K562 (cell line): ENCODE results near the gene PARD3B. TPM values are rescaled to one million over a fixed set of nuclear protein-coding genes. Genes with fewer than 3 reads are reported as not detected.

Experiments
- ATAC-seq: fragments of 200-7000 bp; cut with Tn5 transposase; 3 replicates; pipeline ENCODE4 v1.9.1; 2020; ENCODE audit warnings: moderate library complexity
- BruUV-seq: library from RNA; stranded (reverse); fragments of 400-500 nt; replicated peaks from 2 replicates; lab custom pipeline; 2021; lab: Mats Ljungman, UMichigan
- CTCF ChIA-PET: fragments of 300-600 bp; formaldehyde crosslinking; extraction: SDS; loops from one replicate; lab custom pipeline; 2021; ENCODE audit warnings: low intra/inter-chr PET ratio; lab: Yijun Ruan, JAX
- POLR2A ChIA-PET: fragments of 300-600, 350-650 bp; sonication (Branson Sonifier 250); formaldehyde crosslinking; extraction: SDS; loops from one replicate; lab custom pipeline; 2021; ENCODE audit warnings: antibody characterized with exemption, inconsistent platforms; lab: Yijun Ruan, JAX
- DNase-seq, 4 experiments: peaks; one replicate each; pipeline versions ENCODE4 v3.0.0 to v3.0.0-alpha.2; 2011 to 2018; ENCODE audit warnings: low spot score in 3 of 4, mixed read lengths in 3 of 4; ENCODE audit errors: extremely low read depth in 1 of 4
- FAIRE-seq: peaks from 2 replicates; lab custom pipeline; 2011; peaks lifted over from hg19 to GRCh38; lab: Jason Lieb, UNC
- H2AFZ ChIP-seq: 2 replicates; pipeline ENCODE4 v1.6.0; 2011; ENCODE audit warnings: low read depth, low read length, control low read depth, inconsistent platforms
- H3K27ac ChIP-seq: fragments of 200-600 bp; 3 replicates; pipeline ENCODE4 v1.8.0; 2011; ENCODE audit warnings: low read depth, mild to moderate bottlenecking, control low read depth, inconsistent platforms, low read length, moderate library complexity, mixed read lengths; ENCODE audit errors: extremely low read depth
- H3K27me3 ChIP-seq, 2 experiments: fragments of 300-600 bp in 1 of 2; 2 replicates in 1 of 2; 3 replicates in 1 of 2; pipeline versions ENCODE4 v1.6.0 to v1.8.0; 2011; ENCODE audit warnings: inconsistent platforms in 2 of 2, low read length in 2 of 2, mild to moderate bottlenecking in 1 of 2, mixed read lengths in 1 of 2, moderate library complexity in 1 of 2; ENCODE audit not compliant: control insufficient read depth in 2 of 2, insufficient read depth in 2 of 2
- H3K36me3 ChIP-seq: fragments of 300-600 bp; 3 replicates; pipeline ENCODE4 v1.8.0; 2011; ENCODE audit warnings: mild to moderate bottlenecking, low read length, inconsistent platforms; ENCODE audit not compliant: control insufficient read depth, insufficient read depth
- H3K4me1 ChIP-seq, 2 experiments: fragments of 200-600 bp in 1 of 2; replicated peaks in 1 of 2; 2 replicates in 1 of 2; 3 replicates in 1 of 2; pipeline versions ENCODE4 v1.5.1 to v1.8.0; 2011; ENCODE audit warnings: inconsistent platforms in 2 of 2, low read length in 2 of 2, mild to moderate bottlenecking in 1 of 2, mixed read lengths in 1 of 2, moderate library complexity in 1 of 2; ENCODE audit not compliant: control insufficient read depth in 2 of 2, insufficient read depth in 2 of 2
- H3K4me2 ChIP-seq: 2 replicates; pipeline ENCODE4 v1.6.1; 2011; ENCODE audit warnings: low read length, control low read depth, inconsistent platforms, mixed read lengths; ENCODE audit not compliant: insufficient read depth
- H3K4me3 ChIP-seq: fragments of 200-600 bp; sonication (generic), shearing (Covaris generic); 2 replicates; pipeline ENCODE4 v1.5.1; 2016; ENCODE audit warnings: control low read depth, inconsistent platforms
- H3K79me2 ChIP-seq: fragments of 200-600 bp; 3 replicates; pipeline ENCODE4 v1.8.0; 2011; ENCODE audit warnings: low read length, inconsistent platforms; ENCODE audit not compliant: control insufficient read depth, insufficient read depth
- H3K9ac ChIP-seq, 2 experiments: 2 replicates each; pipeline versions ENCODE4 v1.6.0 to v1.6.1; 2011; ENCODE audit warnings: low read depth in 2 of 2, low read length in 2 of 2, control low read depth in 1 of 2, inconsistent platforms in 1 of 2, mild to moderate bottlenecking in 1 of 2, mixed read lengths in 1 of 2; ENCODE audit not compliant: insufficient read depth in 1 of 2
- H3K9me1 ChIP-seq: one replicate; pipeline ENCODE4 v1.6.0; 2011; ENCODE audit warnings: inconsistent platforms, mild to moderate bottlenecking, low read length, moderate library complexity; ENCODE audit not compliant: control insufficient read depth, insufficient read depth
- H3K9me3 ChIP-seq: replicated peaks from 2 replicates; pipeline ENCODE4 v1.5.1; 2011; ENCODE audit warnings: low read depth, low read length, inconsistent platforms; ENCODE audit not compliant: control insufficient read depth, insufficient read depth
- H4K20me1 ChIP-seq: replicated peaks from 2 replicates; pipeline ENCODE4 v1.6.1; 2011; ENCODE audit warnings: low read length, inconsistent platforms, mixed read lengths; ENCODE audit not compliant: control insufficient read depth, insufficient read depth
- BCL6 ChIP-seq: fragments of 250-450 bp; sonication (Bioruptor Pico); IDR thresholded peaks from 2 replicates; pipeline ENCODE4 v1.4.0; 2020
- CSDE1 ChIP-seq, 2 experiments: fragments of 450-650 bp; IDR thresholded peaks; 2 replicates each; pipeline ENCODE4 v1.6.1; 2016; ENCODE audit warnings: mild to moderate bottlenecking in 1 of 2
- ETS2 ChIP-seq: IDR thresholded peaks from 2 replicates; pipeline ENCODE4 v1.6.1; 2016; ENCODE audit warnings: borderline replicate concordance, missing genetic modification characterization, mild to moderate bottlenecking, moderate library complexity, missing compliant biosample characterization; ENCODE audit not compliant: poor library complexity, severe bottlenecking
- HIVEP1 ChIP-seq: fragments of 250-450 bp; sonication (Bioruptor Pico); IDR thresholded peaks from 2 replicates; pipeline ENCODE4 v1.4.0; 2020; ENCODE audit warnings: mild to moderate bottlenecking
- HNRNPH1 ChIP-seq: fragments of 200-400 bp; formaldehyde crosslinking; optimal IDR thresholded peaks from 2 replicates; pipeline ENCODE3; 2017; ENCODE audit warnings: low read depth, mild to moderate bottlenecking, low read length, moderate library complexity
- KLF13 ChIP-seq: fragments of 450-650 bp; IDR thresholded peaks from 2 replicates; pipeline ENCODE4 v1.6.1; 2016; ENCODE audit warnings: missing genetic modification characterization, low read depth, mild to moderate bottlenecking, missing compliant biosample characterization, moderate library complexity, borderline replicate concordance
- MAFG ChIP-seq: fragments of 450-650 bp; conservative IDR thresholded peaks from 2 replicates; pipeline ENCODE4 v1.6.1; 2016; ENCODE audit warnings: missing genetic modification characterization, missing compliant biosample characterization
- PHF20 ChIP-seq: fragments of 450-650 bp; IDR thresholded peaks from 2 replicates; pipeline ENCODE4 v1.6.1; 2018; ENCODE audit not compliant: partially characterized antibody
- PML ChIP-seq: IDR thresholded peaks from 2 replicates; pipeline ENCODE4 v1.6.1; 2012; ENCODE audit warnings: low read length, inconsistent platforms
- SMARCB1 ChIP-seq: IDR thresholded peaks from 2 replicates; pipeline ENCODE4 v1.6.1; 2011; ENCODE audit warnings: improper control_type of control experiment, low read depth; ENCODE audit not compliant: insufficient read length
- TGIF2 ChIP-seq: sonication (generic); formaldehyde crosslinking; IDR thresholded peaks from 2 replicates; pipeline ENCODE4 v1.8.1; 2022; ENCODE audit warnings: mild to moderate bottlenecking, missing genetic modification reagents, moderate library complexity
- THRAP3 ChIP-seq: fragments of 450-650 bp; IDR thresholded peaks from 2 replicates; pipeline ENCODE4 v1.6.1; 2016; ENCODE audit warnings: mild to moderate bottlenecking, inconsistent platforms, borderline replicate concordance
- XRCC4 ChIP-seq: IDR thresholded peaks from one replicate; pipeline ENCODE4 v1.6.1; 2011; ENCODE audit not compliant: insufficient read depth, insufficient read length; ENCODE audit errors: extremely low read depth
- ZNF444 ChIP-seq: fragments of 250-450 bp; sonication (Bioruptor Pico); IDR thresholded peaks from 2 replicates; pipeline ENCODE4 v1.4.0; 2020; ENCODE audit warnings: mild to moderate bottlenecking, moderate library complexity
- ZNF76 ChIP-seq: fragments of 250-450 bp; sonication (Bioruptor Pico); IDR thresholded peaks from 2 replicates; pipeline ENCODE4 v1.4.0; 2020; ENCODE audit warnings: mild to moderate bottlenecking, moderate library complexity, borderline replicate concordance
- WGBS: fragments of 100-300 bp; shearing (Covaris generic); methylation state at CpG from one replicate; pipeline ENCODE4 v1.1.6; 2016; ENCODE audit warnings: low coverage, mixed read lengths; ENCODE audit not compliant: insufficient coverage; ENCODE audit errors: missing lambda C conversion rate; 5-methylcytosine and 5-hydroxymethylcytosine counted together
- in situ Hi-C: fragments of 300-500 bp; cut with MboI; formaldehyde crosslinking; loops from 4 replicates; pipeline ENCODE4 v1.15.0; 2018; ENCODE audit warnings: inconsistent platforms, mixed read lengths
- intact Hi-C: fragments of 100-400 bp; cut with micrococcal nuclease; formaldehyde crosslinking; loops from 2 replicates; pipeline ENCODE4 v1.14.2; 2022
- polyA plus RNA-seq, 8 experiments: library from polyadenylated mRNA; depleted of rRNA in 4 of 8; stranded (reverse) in 5 of 8; unstranded in 3 of 8; fragments of >200 nt; fragmentation: Nextera tagmentation in 2 of 8; fragmentation: Illumina TruSeq in 1 of 8; extraction: Ambion mirVana in 2 of 8; extraction: Trizol in 1 of 8; gene quantifications; 2 replicates each; pipeline versions ENCODE4 v1.2.1 to v1.2.3, GENCODE V29; 2011 to 2014; ENCODE audit warnings: inconsistent platforms in 1 of 8, missing spikeins in 1 of 8
- total RNA-seq, 7 experiments: library from RNA; depleted of rRNA in 6 of 7; stranded (reverse); fragments of >200 nt in 6 of 7; fragmentation: Illumina TruSeq in 2 of 7; extraction: Trizol in 2 of 7; gene quantifications; 2 replicates each; pipeline versions ENCODE4 v1.2.1 to v1.2.3, GENCODE V29; 2011 to 2021; ENCODE audit warnings: low replicate concordance in 1 of 7
- TF ChIP-seq, protein P1 (sequence below): fragments of 450-650 bp; IDR thresholded peaks from 2 replicates; pipeline ENCODE4 v1.6.1; 2016
- TF ChIP-seq, protein P2 (sequence below): sonication (generic); formaldehyde crosslinking; IDR thresholded peaks from 2 replicates; pipeline ENCODE4 v1.8.0; 2022; ENCODE audit warnings: missing genetic modification reagents, mild to moderate bottlenecking, borderline replicate concordance
- TF ChIP-seq, protein P3 (sequence below): sonication (generic); formaldehyde crosslinking; IDR thresholded peaks from 2 replicates; pipeline ENCODE4 v1.8.1; 2022; ENCODE audit warnings: missing genetic modification reagents

The PARD3B gene
- total and polyA plus RNA-seq, 9 of the 15 experiments (the other 6 are each of a cell fraction or from before 2014, with no cell fraction given): 0.15 to 3.0 (median 1.1) TPM

DNA sequence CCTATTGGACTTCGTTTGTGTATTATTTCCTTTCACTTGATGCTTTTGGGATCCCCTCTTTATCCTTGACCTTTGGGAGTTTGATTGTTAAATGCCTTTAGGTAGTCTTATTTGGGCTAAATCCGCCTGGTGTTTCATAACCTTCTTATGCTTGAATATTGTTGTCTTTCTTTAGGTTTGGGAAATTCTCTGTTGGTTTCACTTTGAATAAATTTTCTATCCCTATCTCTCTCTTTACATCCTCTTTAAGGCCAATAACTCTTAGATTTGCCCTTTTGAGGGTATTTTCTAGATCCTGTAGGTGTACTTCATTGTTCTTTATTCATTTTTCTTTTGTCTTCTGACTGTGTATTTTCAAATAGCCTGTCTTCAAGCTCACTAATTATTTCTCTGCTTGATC, 354.7 kb downstream of the PARD3B start:
- Histone ChIP-seq H3K27ac (no peak overlapping the region), H3K9me3 (no peaks in the 10 kb centered on the region), H3K79me2 (no peaks in the 10 kb centered on the region), H3K4me2 (no peak overlapping the region), H2AFZ (no peak overlapping the region), H3K9ac (no peak overlapping the region), H3K4me1 (no peaks in the 10 kb centered on the region; a peak in 1 of 5 replicates), H3K9me1 (no peaks in the 10 kb centered on the region), H3K36me3 (no peaks in the 10 kb centered on the region), H4K20me1 (no peaks in the 10 kb centered on the region), H3K4me3 (no peak overlapping the region), H3K27me3 (no peaks in the 10 kb centered on the region)
- TF ChIP-seq, protein P1, sequence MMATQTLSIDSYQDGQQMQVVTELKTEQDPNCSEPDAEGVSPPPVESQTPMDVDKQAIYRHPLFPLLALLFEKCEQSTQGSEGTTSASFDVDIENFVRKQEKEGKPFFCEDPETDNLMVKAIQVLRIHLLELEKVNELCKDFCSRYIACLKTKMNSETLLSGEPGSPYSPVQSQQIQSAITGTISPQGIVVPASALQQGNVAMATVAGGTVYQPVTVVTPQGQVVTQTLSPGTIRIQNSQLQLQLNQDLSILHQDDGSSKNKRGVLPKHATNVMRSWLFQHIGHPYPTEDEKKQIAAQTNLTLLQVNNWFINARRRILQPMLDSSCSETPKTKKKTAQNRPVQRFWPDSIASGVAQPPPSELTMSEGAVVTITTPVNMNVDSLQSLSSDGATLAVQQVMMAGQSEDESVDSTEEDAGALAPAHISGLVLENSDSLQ: no peak
- TF ChIP-seq KLF13 (no peak), XRCC4 (no peak), THRAP3 (no peak), ETS2 (tag) (no peak), CSDE1 (IDR thresholded peaks at IDR 0.05) (no peak), PHF20 (no peak), MAFG (tag) (no peak), BCL6 (CRISPR knock-in tag) (no peak), SMARCB1 (no peak), HIVEP1 (CRISPR knock-in tag) (no peak), HNRNPH1 (no peak), TGIF2 (CRISPR knock-in tag) (no peak), ZNF444 (CRISPR knock-in tag) (no peak), PML (no peak), ZNF76 (CRISPR knock-in tag) (no peak)
- TF ChIP-seq, protein P2, sequence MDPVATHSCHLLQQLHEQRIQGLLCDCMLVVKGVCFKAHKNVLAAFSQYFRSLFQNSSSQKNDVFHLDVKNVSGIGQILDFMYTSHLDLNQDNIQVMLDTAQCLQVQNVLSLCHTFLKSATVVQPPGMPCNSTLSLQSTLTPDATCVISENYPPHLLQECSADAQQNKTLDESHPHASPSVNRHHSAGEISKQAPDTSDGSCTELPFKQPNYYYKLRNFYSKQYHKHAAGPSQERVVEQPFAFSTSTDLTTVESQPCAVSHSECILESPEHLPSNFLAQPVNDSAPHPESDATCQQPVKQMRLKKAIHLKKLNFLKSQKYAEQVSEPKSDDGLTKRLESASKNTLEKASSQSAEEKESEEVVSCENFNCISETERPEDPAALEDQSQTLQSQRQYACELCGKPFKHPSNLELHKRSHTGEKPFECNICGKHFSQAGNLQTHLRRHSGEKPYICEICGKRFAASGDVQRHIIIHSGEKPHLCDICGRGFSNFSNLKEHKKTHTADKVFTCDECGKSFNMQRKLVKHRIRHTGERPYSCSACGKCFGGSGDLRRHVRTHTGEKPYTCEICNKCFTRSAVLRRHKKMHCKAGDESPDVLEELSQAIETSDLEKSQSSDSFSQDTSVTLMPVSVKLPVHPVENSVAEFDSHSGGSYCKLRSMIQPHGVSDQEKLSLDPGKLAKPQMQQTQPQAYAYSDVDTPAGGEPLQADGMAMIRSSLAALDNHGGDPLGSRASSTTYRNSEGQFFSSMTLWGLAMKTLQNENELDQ (CRISPR knock-in tag): no peak
- TF ChIP-seq, protein P3, sequence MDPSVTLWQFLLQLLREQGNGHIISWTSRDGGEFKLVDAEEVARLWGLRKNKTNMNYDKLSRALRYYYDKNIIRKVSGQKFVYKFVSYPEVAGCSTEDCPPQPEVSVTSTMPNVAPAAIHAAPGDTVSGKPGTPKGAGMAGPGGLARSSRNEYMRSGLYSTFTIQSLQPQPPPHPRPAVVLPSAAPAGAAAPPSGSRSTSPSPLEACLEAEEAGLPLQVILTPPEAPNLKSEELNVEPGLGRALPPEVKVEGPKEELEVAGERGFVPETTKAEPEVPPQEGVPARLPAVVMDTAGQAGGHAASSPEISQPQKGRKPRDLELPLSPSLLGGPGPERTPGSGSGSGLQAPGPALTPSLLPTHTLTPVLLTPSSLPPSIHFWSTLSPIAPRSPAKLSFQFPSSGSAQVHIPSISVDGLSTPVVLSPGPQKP (CRISPR knock-in tag): no peak
- CTCF ChIA-PET: no interaction called here
- in situ Hi-C loops: no loop called here
- FAIRE-seq (no peak), ATAC-seq (no peak), DNase-seq (no peak)
- BruUV-seq: no TSS peak
- 8% methylated on average over 2 of the region's 2 CpGs for WGBS
- intact Hi-C loops: no loop called here
- POLR2A ChIA-PET: no interaction called here
